A673 (cell line): Measurements from ENCODE around the gene TCIRG1. TPM values are rescaled to one million over a fixed set of nuclear protein-coding genes. Genes with fewer than 3 reads are reported as not detected.

ENCODE experiments used
- BruUV-seq: library from RNA; stranded (reverse); fragments of 400-500 nt; replicated peaks from 2 replicates; lab custom pipeline; 2021; lab: Mats Ljungman, UMichigan
- CTCF ChIA-PET: fragments of 300-600 bp; sonication (Branson Sonifier 250); formaldehyde crosslinking; loops from one replicate; lab custom pipeline; 2022; ENCODE audit warnings: antibody characterized with exemption; lab: Charles Lee
- POLR2A ChIA-PET: fragments of 300-600 bp; sonication (Branson Sonifier 250); formaldehyde crosslinking; loops from one replicate; lab custom pipeline; 2022; ENCODE audit warnings: antibody characterized with exemption; ENCODE audit not compliant: low non-redundant PET; lab: Charles Lee
- DNase-seq: peaks from one replicate; pipeline ENCODE4 v3.0.0-alpha.2; 2015; ENCODE audit warnings: low spot score
- H3K27ac ChIP-seq: fragments of 200-600 bp; sonication (generic); 2 replicates; pipeline ENCODE4 v1.5.1; 2016; ENCODE audit warnings: mixed run types, low read depth, mild to moderate bottlenecking, mixed read lengths, antibody characterized with exemption, low read length; ENCODE audit not compliant: poor library complexity, severe bottlenecking
- H3K27me3 ChIP-seq: fragments of 200-600 bp; sonication (generic); replicated peaks from 2 replicates; pipeline ENCODE4 v1.6.1; 2017; ENCODE audit warnings: mixed run types, low read depth, mild to moderate bottlenecking, mixed read lengths, antibody characterized with exemption, low read length; ENCODE audit not compliant: insufficient read depth, poor library complexity
- H3K36me3 ChIP-seq: fragments of 200-600 bp; sonication (generic); 2 replicates; pipeline ENCODE4 v1.6.1; 2016; ENCODE audit warnings: mixed run types, mild to moderate bottlenecking, mixed read lengths, antibody characterized with exemption, low read length; ENCODE audit not compliant: insufficient read depth, poor library complexity, severe bottlenecking
- H3K4me1 ChIP-seq: fragments of 200-600 bp; sonication (generic); 2 replicates; pipeline ENCODE4 v1.6.1; 2017; ENCODE audit warnings: mixed run types, mild to moderate bottlenecking, mixed read lengths, antibody characterized with exemption, low read length; ENCODE audit not compliant: insufficient read depth, poor library complexity, severe bottlenecking
- H3K4me3 ChIP-seq: fragments of 200-600 bp; sonication (generic); 2 replicates; pipeline ENCODE4 v1.5.1; 2016; ENCODE audit warnings: low read depth, mixed run types, mild to moderate bottlenecking, mixed read lengths, low read length; ENCODE audit not compliant: poor library complexity, severe bottlenecking
- H3K9me3 ChIP-seq: fragments of 200-600 bp; sonication (generic); 2 replicates; pipeline ENCODE4 v1.6.1; 2016; ENCODE audit warnings: mixed run types, low read depth, mild to moderate bottlenecking, mixed read lengths, antibody characterized with exemption, low read length; ENCODE audit not compliant: poor library complexity, severe bottlenecking
- EZH2 ChIP-seq: fragments of 200-600 bp; sonication (generic); IDR thresholded peaks from 2 replicates; pipeline ENCODE4 v1.6.1; 2017; ENCODE audit warnings: borderline replicate concordance, low read depth, mild to moderate bottlenecking, mixed read lengths, antibody characterized with exemption, low read length; ENCODE audit not compliant: poor library complexity, severe bottlenecking
- intact Hi-C: fragments of 100-400 bp; cut with micrococcal nuclease; formaldehyde crosslinking; loops from one replicate; pipeline ENCODE4 v1.10.0; 2022; ENCODE audit not compliant: unreplicated experiment
- microRNA-seq: library from miRNA; unstranded; fragments of <30 nt; microRNA quantifications from one replicate; pipeline ENCODE4 v1.2.0, GENCODE V29; 2021
- total RNA-seq: library from RNA; stranded (reverse); gene quantifications from 2 replicates; pipeline ENCODE4 v1.2.3, GENCODE V29; 2021
- TF ChIP-seq, protein P1 (sequence below): fragments of 300-800, 200-600 bp; sonication (generic); conservative IDR thresholded peaks from 2 replicates; pipeline ENCODE4 v1.5.1; 2017; ENCODE audit warnings: low read depth, mild to moderate bottlenecking, antibody characterized with exemption, low read length, moderate library complexity, mixed read lengths

The TCIRG1 gene
- total RNA-seq, 1 experiment from 2014 or later, result 15.0 TPM

DNA sequence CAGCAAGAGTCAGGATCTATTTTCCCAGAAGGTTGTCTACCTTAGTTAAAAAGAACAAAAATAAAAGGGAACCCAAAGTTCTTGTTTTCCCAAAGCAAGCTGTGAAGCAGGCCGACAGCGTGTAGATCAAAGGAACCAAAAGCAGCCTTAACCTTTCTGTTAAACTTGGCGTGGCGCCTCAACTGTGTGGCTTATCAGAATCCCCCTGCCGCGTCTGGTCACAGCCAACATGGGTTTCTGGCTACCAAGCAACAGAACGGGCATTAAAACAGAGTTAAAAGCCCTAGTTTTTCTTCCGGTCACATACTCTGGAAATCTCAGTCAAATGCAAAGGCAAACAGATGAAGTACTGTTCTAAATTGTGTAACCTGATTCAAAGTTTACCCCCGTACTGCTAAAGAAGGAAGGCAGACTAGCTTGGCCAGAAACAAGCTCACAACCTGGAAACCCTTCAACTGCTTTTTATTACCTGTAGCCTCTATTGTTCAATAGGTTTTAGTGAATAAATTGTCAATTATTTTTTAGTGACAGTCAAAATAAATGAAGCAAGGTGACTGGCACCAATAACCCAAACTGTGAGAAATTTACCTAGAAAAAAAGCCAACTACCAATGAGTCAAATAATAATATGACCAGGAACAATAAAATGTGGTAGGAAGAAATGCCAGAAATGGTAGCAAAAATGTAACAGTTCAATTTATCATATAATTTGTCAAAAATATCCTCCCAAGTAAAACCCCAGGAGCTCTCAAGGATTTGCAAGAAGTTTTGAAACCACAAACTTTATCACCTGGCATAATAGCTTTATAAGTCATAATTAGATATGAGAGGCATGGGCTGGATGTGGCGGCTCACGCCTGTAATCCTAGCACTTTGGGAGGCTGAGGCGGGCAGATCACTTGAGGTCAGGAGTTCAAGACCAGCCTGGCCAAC lies 60.9 kb downstream of the TCIRG1 start:
- no peaks in the 10 kb centered on the region for H3K27me3 ChIP-seq
- H3K27ac ChIP-seq, result no peak overlapping the region
- POLR2A ChIA-PET, result interaction anchor here (0.6 kb wide), 1 partner anchor 790 kb away, joined by 3 read pairs; no protein-coding TSS in a partner anchor
- CTCF ChIA-PET, result no interaction called here
- DNase-seq, result no peak
- intact Hi-C loops, result no loop called here
- H3K9me3 ChIP-seq, result no peaks in the 10 kb centered on the region
- H3K4me1 ChIP-seq, result no peaks in the 10 kb centered on the region
- no TSS peak for BruUV-seq
- no peaks in the 10 kb centered on the region for H3K36me3 ChIP-seq
- TF ChIP-seq EZH2, result no peak
- TF ChIP-seq, protein P1, sequence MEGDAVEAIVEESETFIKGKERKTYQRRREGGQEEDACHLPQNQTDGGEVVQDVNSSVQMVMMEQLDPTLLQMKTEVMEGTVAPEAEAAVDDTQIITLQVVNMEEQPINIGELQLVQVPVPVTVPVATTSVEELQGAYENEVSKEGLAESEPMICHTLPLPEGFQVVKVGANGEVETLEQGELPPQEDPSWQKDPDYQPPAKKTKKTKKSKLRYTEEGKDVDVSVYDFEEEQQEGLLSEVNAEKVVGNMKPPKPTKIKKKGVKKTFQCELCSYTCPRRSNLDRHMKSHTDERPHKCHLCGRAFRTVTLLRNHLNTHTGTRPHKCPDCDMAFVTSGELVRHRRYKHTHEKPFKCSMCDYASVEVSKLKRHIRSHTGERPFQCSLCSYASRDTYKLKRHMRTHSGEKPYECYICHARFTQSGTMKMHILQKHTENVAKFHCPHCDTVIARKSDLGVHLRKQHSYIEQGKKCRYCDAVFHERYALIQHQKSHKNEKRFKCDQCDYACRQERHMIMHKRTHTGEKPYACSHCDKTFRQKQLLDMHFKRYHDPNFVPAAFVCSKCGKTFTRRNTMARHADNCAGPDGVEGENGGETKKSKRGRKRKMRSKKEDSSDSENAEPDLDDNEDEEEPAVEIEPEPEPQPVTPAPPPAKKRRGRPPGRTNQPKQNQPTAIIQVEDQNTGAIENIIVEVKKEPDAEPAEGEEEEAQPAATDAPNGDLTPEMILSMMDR, result no peak
- H3K4me3 ChIP-seq, result no peak overlapping the region

Small RNA genes lying within 50 kb of the gene (microRNA-seq; reads per million reads assigned to microRNA genes)
- gene MIR4691 (1.3 reads per million), gene MIR6753 (not detected), gene MIR7113 (5.9 reads per million, percentile 19 among the genes with 10 or more reads in this experiment)

Other genes with a start within 250 kb of the TCIRG1 start
- gene UNC93B1, start 34.9 kb upstream of the TCIRG1 start, total RNA-seq, result 1.4 and 2.4 TPM in 2 replicates
- gene ALDH3B1, start 28.7 kb upstream of the TCIRG1 start, total RNA-seq, result not detected in 2 replicates
- 220 and 234 TPM in 2 replicates for gene NDUFS8, start 8.3 kb upstream of the TCIRG1 start, total RNA-seq
- gene CHKA, start 82.4 kb downstream of the TCIRG1 start, total RNA-seq, result 37.5 and 39.3 TPM in 2 replicates
- 35.1 and 35.4 TPM in 2 replicates for gene KMT5B, start 174.3 kb downstream of the TCIRG1 start, total RNA-seq
- 48.1 and 52.3 TPM in 2 replicates for gene C11orf24, start 232.9 kb downstream of the TCIRG1 start, total RNA-seq